IMR-90 (cell line): ENCODE measurements around the gene IL2RA. TPM values are rescaled to one million over a fixed set of nuclear protein-coding genes. Genes with fewer than 3 reads are reported as not detected.

Source experiments
- ATAC-seq: fragments of 200-7000 bp; cut with Tn5 transposase; 2 replicates; pipeline ENCODE4 v1.9.1; 2020; ENCODE audit warnings: low read depth, mild to moderate bottlenecking, moderate library complexity
- BruUV-seq: library from RNA; stranded (reverse); fragments of 400-500 nt; replicated peaks from 2 replicates; lab custom pipeline; 2021; lab: Mats Ljungman, UMichigan
- CTCF ChIA-PET: fragments of 300-600 bp; formaldehyde crosslinking; extraction: SDS; loops from one replicate; lab custom pipeline; 2021; ENCODE audit warnings: antibody characterized with exemption; lab: Yijun Ruan, JAX
- POLR2A ChIA-PET: fragments of 300-600 bp; sonication (Branson Sonifier 250); formaldehyde crosslinking; loops from one replicate; lab custom pipeline; 2022; ENCODE audit warnings: antibody characterized with exemption; ENCODE audit not compliant: unreplicated experiment; lab: Charles Lee
- DNase-seq: peaks from one replicate; pipeline ENCODE4 v3.0.0; 2013
- H2AFZ ChIP-seq: replicated peaks from 2 replicates; pipeline ENCODE3; 2013; ENCODE audit warnings: low read length, mild to moderate bottlenecking; ENCODE audit not compliant: poor library complexity
- H2AK5ac ChIP-seq: 2 replicates; pipeline ENCODE4 v1.6.1; 2013; ENCODE audit warnings: low read depth, low read length, inconsistent platforms
- H2AK9ac ChIP-seq: replicated peaks from 2 replicates; pipeline ENCODE3; 2013; ENCODE audit warnings: mild to moderate bottlenecking, low read depth, low read length, moderate library complexity; ENCODE audit not compliant: poor library complexity
- H2BK120ac ChIP-seq: 2 replicates; pipeline ENCODE4 v1.6.1; 2013; ENCODE audit warnings: low read depth, low read length, inconsistent platforms
- H2BK15ac ChIP-seq: 3 replicates; pipeline ENCODE4 v1.6.1; 2013; ENCODE audit warnings: low read depth, low read length, inconsistent platforms
- H2BK20ac ChIP-seq: 2 replicates; pipeline ENCODE4 v1.6.1; 2013; ENCODE audit warnings: low read depth, mild to moderate bottlenecking, inconsistent platforms, low read length, moderate library complexity
- H2BK5ac ChIP-seq: 2 replicates; pipeline ENCODE4 v1.6.1; 2013; ENCODE audit warnings: mild to moderate bottlenecking, low read depth, low read length, inconsistent platforms; ENCODE audit not compliant: poor library complexity, severe bottlenecking
- H3K14ac ChIP-seq: replicated peaks from 2 replicates; pipeline ENCODE4 v1.6.1; 2013; ENCODE audit warnings: low read depth, low read length, inconsistent platforms
- H3K18ac ChIP-seq: 2 replicates; pipeline ENCODE4 v1.6.1; 2013; ENCODE audit warnings: low read depth, low read length, control low read depth
- H3K23ac ChIP-seq: 2 replicates; pipeline ENCODE4 v1.6.1; 2013; ENCODE audit warnings: low read depth, low read length, inconsistent platforms
- H3K27ac ChIP-seq: 2 replicates; pipeline ENCODE4 v1.5.1; 2013; ENCODE audit warnings: mild to moderate bottlenecking, control low read depth, low read length; ENCODE audit not compliant: insufficient read depth
- H3K27me3 ChIP-seq: 2 replicates; pipeline ENCODE4 v1.6.1; 2013; ENCODE audit warnings: low read length; ENCODE audit not compliant: control insufficient read depth, insufficient read depth
- H3K36me3 ChIP-seq: 2 replicates; pipeline ENCODE4 v1.6.1; 2013; ENCODE audit warnings: low read length, mixed read lengths; ENCODE audit not compliant: control insufficient read depth, insufficient read depth
- H3K4ac ChIP-seq: 2 replicates; pipeline ENCODE4 v1.6.1; 2013; ENCODE audit warnings: low read depth, low read length, inconsistent platforms
- H3K4me1 ChIP-seq: 2 replicates; pipeline ENCODE4 v1.6.1; 2013; ENCODE audit warnings: low read length, mixed read lengths; ENCODE audit not compliant: control insufficient read depth, insufficient read depth
- H3K4me2 ChIP-seq: 2 replicates; pipeline ENCODE4 v1.6.1; 2013; ENCODE audit warnings: low read depth, mild to moderate bottlenecking, control low read depth, low read length, moderate library complexity
- H3K4me3 ChIP-seq: 2 replicates; pipeline ENCODE4 v1.5.1; 2013; ENCODE audit warnings: low read depth, mild to moderate bottlenecking, control low read depth, low read length, moderate library complexity; ENCODE audit not compliant: insufficient read depth
- H3K56ac ChIP-seq: 2 replicates; pipeline ENCODE4 v1.6.1; 2013; ENCODE audit warnings: low read length, inconsistent platforms; ENCODE audit not compliant: insufficient read depth; ENCODE audit errors: extremely low read depth
- H3K79me1 ChIP-seq, 2 experiments: 2 replicates each; pipeline ENCODE4 v1.6.1; 2013; ENCODE audit warnings: low read length in 2 of 2, inconsistent platforms in 1 of 2, low read depth in 1 of 2
- H3K9ac ChIP-seq: 2 replicates; pipeline ENCODE4 v1.6.1; 2013; ENCODE audit warnings: low read depth, low read length, control low read depth
- H3K9me1 ChIP-seq: 2 replicates; pipeline ENCODE4 v1.6.1; 2013; ENCODE audit warnings: low read length, inconsistent platforms; ENCODE audit not compliant: insufficient read depth
- H3K9me3 ChIP-seq: 2 replicates; pipeline ENCODE4 v1.6.1; 2013; ENCODE audit warnings: low read length; ENCODE audit not compliant: control insufficient read depth, insufficient read depth
- H4K20me1 ChIP-seq: 2 replicates; pipeline ENCODE4 v1.6.1; 2013; ENCODE audit warnings: low read length, inconsistent platforms; ENCODE audit not compliant: insufficient read depth
- H4K5ac ChIP-seq: 2 replicates; pipeline ENCODE4 v1.6.1; 2013; ENCODE audit warnings: mild to moderate bottlenecking, low read depth, low read length, control low read depth
- H4K8ac ChIP-seq, 2 experiments: 2 replicates each; pipeline ENCODE4 v1.6.1; 2013; ENCODE audit warnings: low read depth in 2 of 2, low read length in 2 of 2, control low read depth in 1 of 2, inconsistent platforms in 1 of 2
- H4K91ac ChIP-seq: 2 replicates; pipeline ENCODE4 v1.6.1; 2013; ENCODE audit warnings: low read depth, low read length, inconsistent platforms; ENCODE audit not compliant: insufficient read depth
- CEBPB ChIP-seq: IDR thresholded peaks from 2 replicates; pipeline ENCODE4 v1.6.1; 2012; ENCODE audit warnings: low read depth, low read length, improper control_type of control experiment
- MAZ ChIP-seq: IDR thresholded peaks from 2 replicates; pipeline ENCODE4 v1.6.1; 2012; ENCODE audit warnings: low read depth, mild to moderate bottlenecking, low read length, improper control_type of control experiment, moderate library complexity, borderline replicate concordance
- NFE2L2 ChIP-seq: fragments of 150-350 bp; IDR thresholded peaks from 2 replicates; pipeline ENCODE4 v1.6.1; 2016; ENCODE audit warnings: low read depth, mild to moderate bottlenecking, low read length
- WGBS, 2 experiments: methylation state at CpG; one replicate each; pipeline versions ENCODE4 v1.1.5 to v1.1.7; 2013; ENCODE audit warnings: missing lambda C conversion rate in 2 of 2; ENCODE audit not compliant: insufficient read length in 1 of 2; ENCODE audit errors: extremely low coverage in 2 of 2; 5-methylcytosine and 5-hydroxymethylcytosine counted together
- dilution Hi-C: fragments of 300-500 bp; cut with HindIII; formaldehyde crosslinking; loops from one replicate; pipeline ENCODE4 v1.14.3; 2018; ENCODE audit warnings: low sequenced_read_pairs; ENCODE audit not compliant: unreplicated experiment
- in situ Hi-C: fragments of 300-500 bp; cut with MboI; formaldehyde crosslinking; loops from 3 replicates; pipeline ENCODE4 v1.14.3; 2019; ENCODE audit warnings: low sequenced_read_pairs, inconsistent platforms, mixed read lengths
- intact Hi-C: fragments of 100-400 bp; cut with micrococcal nuclease; formaldehyde crosslinking; loops from 2 replicates; pipeline ENCODE4 v1.10.0; 2022
- polyA plus RNA-seq, 3 experiments: library from polyadenylated mRNA; depleted of rRNA; stranded (reverse); fragments of >200 nt; gene quantifications; 2 replicates each; pipeline ENCODE4 v1.2.3, GENCODE V29; 2012; ENCODE audit warnings: low replicate concordance in 1 of 3
- total RNA-seq: library from RNA; depleted of rRNA; stranded (reverse); fragments of >200 nt; gene quantifications from 2 replicates; pipeline ENCODE4 v1.2.3, GENCODE V29; 2012

IL2RA gene
- total and polyA plus RNA-seq, 2 of the 4 experiments (the other 2 are of a cell fraction), result not detected

GRCh38 chr10:6064119-6064518, 2.0 kb upstream of the IL2RA start:
- Histone ChIP-seq H4K5ac (no peak overlapping the region), H2BK120ac (no peak overlapping the region), H3K27me3 (peaks cover 30% of the 10 kb centered on the region), H2AK9ac (no peak overlapping the region), H3K9ac (no peak overlapping the region), H3K4me3 (no peak overlapping the region), H3K9me3 (peaks cover 2% of the 10 kb centered on the region; the same call in 1 of the 2 replicates), H3K36me3 (no peaks in the 10 kb centered on the region), H4K91ac (no peak overlapping the region), H3K9me1 (no peaks in the 10 kb centered on the region), H3K4ac (no peak overlapping the region), H4K20me1 (no peaks in the 10 kb centered on the region), H3K14ac (no peak overlapping the region), H3K56ac (no peak overlapping the region), H3K23ac (no peak overlapping the region), H2BK5ac (no peak overlapping the region), H3K4me1 (no peaks in the 10 kb centered on the region), H2AFZ (no peak overlapping the region), H3K79me1 (no peaks in the 10 kb centered on the region), H4K8ac (no peak overlapping the region), H3K4me2 (no peak overlapping the region), H3K18ac (no peak overlapping the region), H3K27ac (no peak overlapping the region), H2BK15ac (no peak overlapping the region), H2AK5ac (no peak overlapping the region), H2BK20ac (no peak overlapping the region)
- CTCF ChIA-PET, result no interaction called here
- intact Hi-C loops (no loop called here), in situ Hi-C loops (no loop called here), dilution Hi-C loops (no loop called here)
- 74% methylated on average over 5 of the region's 7 CpGs; no CpG with 5 or more reads in 1 of the 2 experiments for WGBS, 2 experiments
- no peak for TF ChIP-seq NFE2L2
- no peak for TF ChIP-seq CEBPB
- TF ChIP-seq MAZ, result no peak
- no peak for ATAC-seq
- POLR2A ChIA-PET, result interaction anchor here (0.6 kb wide), 1 partner anchor 600 kb away, joined by 6 read pairs; no protein-coding TSS in a partner anchor
- BruUV-seq, result no TSS peak
- no peak for DNase-seq
